Measurements from ENCODE around the gene TMEM108. TPM values are rescaled to one million over a fixed set of nuclear protein-coding genes. Genes with fewer than 3 reads are reported as not detected.

Gene TMEM108
- polyA plus RNA-seq, 1 donor (not counting 4 experiments of a cell fraction or from before 2014, with no cell fraction given) = not detected

- Histone ChIP-seq H3K9me3 (ENCODE audit: control insufficient read depth, low read depth, low read length) (no peaks in the 10 kb centered on the region), H4K20me1 (ENCODE audit: control insufficient read depth, extremely low read depth, insufficient read depth, low read length) (no peaks in the 10 kb centered on the region), H2AFZ (ENCODE audit: control insufficient read depth, low read length) (no peak overlapping the region), H3K27me3 (ENCODE audit: control insufficient read depth, extremely low read depth, insufficient read depth, low read length) (peaks cover 32% of the 10 kb centered on the region), H3K9me1 (ENCODE audit: control insufficient read depth, extremely low read depth, insufficient read depth, low read length) (no peaks in the 10 kb centered on the region), H3K4me2 (ENCODE audit: control insufficient read depth, extremely low read depth, insufficient read depth, low read depth, low read length) (no peak overlapping the region), H3K27ac (ENCODE audit: control insufficient read depth, insufficient read depth, low read length) (no peak overlapping the region), H3K4me3 (ENCODE audit: control insufficient read depth in 2 of 3, extremely low read depth in 1 of 3, insufficient read depth in 2 of 3, low read depth in 1 of 3, low read length in 3 of 3) (no peak overlapping the region), H3K79me2 (ENCODE audit: control insufficient read depth, insufficient read depth, low read length) (no peaks in the 10 kb centered on the region), H3K9ac (ENCODE audit: control insufficient read depth, extremely low read depth, insufficient read depth, low read length) (no peak overlapping the region), H3K4me1 (ENCODE audit: control insufficient read depth, extremely low read depth, insufficient read depth, low read length) (no peaks in the 10 kb centered on the region), H3K36me3 (ENCODE audit: control insufficient read depth in 2 of 2, extremely low read depth in 1 of 2, insufficient read depth in 2 of 2, low read length in 2 of 2) (no peaks in the 10 kb centered on the region)
- DNase-seq (ENCODE audit: low read depth, low spot score) (no peak), FAIRE-seq (no peak)
- TF ChIP-seq CTCF (optimal IDR thresholded peaks at IDR 0.05 in 1 of 3, IDR thresholded peaks at IDR 0.05 in 1 of 3, conservative IDR thresholded peaks at IDR 0.05 in 1 of 3; ENCODE audit: extremely low read depth in 1 of 3, insufficient read depth in 2 of 3, low read length in 3 of 3) (no peak), EZH2 (IDR thresholded peaks at IDR 0.05; ENCODE audit: low read length) (no peak)
- dilution Hi-C loops (cut with MboI; ENCODE audit: extremely low pct_ligation_motif_present, low sequenced_read_pairs) = no loop called here
These were observed 3.3 kb downstream of the TMEM108 start for GRCh38 chr3:133041524-133041829.

GRCh38 chr3:133042778-133043177 is 4.6 kb downstream of the TMEM108 start:
- Histone ChIP-seq H3K9me1 (ENCODE audit: control insufficient read depth, extremely low read depth, insufficient read depth, low read length) (no peaks in the 10 kb centered on the region), H3K4me2 (ENCODE audit: control insufficient read depth, extremely low read depth, insufficient read depth, low read depth, low read length) (no peak overlapping the region), H3K9me3 (ENCODE audit: control insufficient read depth, low read depth, low read length) (no peaks in the 10 kb centered on the region), H3K36me3 (ENCODE audit: control insufficient read depth in 2 of 2, extremely low read depth in 1 of 2, insufficient read depth in 2 of 2, low read length in 2 of 2) (no peaks in the 10 kb centered on the region), H2AFZ (ENCODE audit: control insufficient read depth, low read length) (no peak overlapping the region), H3K9ac (ENCODE audit: control insufficient read depth, extremely low read depth, insufficient read depth, low read length) (no peak overlapping the region), H3K79me2 (ENCODE audit: control insufficient read depth, insufficient read depth, low read length) (no peaks in the 10 kb centered on the region), H3K4me1 (ENCODE audit: control insufficient read depth, extremely low read depth, insufficient read depth, low read length) (no peaks in the 10 kb centered on the region), H3K27me3 (ENCODE audit: control insufficient read depth, extremely low read depth, insufficient read depth, low read length) (peaks cover 20% of the 10 kb centered on the region), H4K20me1 (ENCODE audit: control insufficient read depth, extremely low read depth, insufficient read depth, low read length) (no peaks in the 10 kb centered on the region), H3K4me3 (ENCODE audit: control insufficient read depth in 2 of 3, extremely low read depth in 1 of 3, insufficient read depth in 2 of 3, low read depth in 1 of 3, low read length in 3 of 3) (no peak overlapping the region), H3K27ac (ENCODE audit: control insufficient read depth, insufficient read depth, low read length) (no peak overlapping the region)
- FAIRE-seq (no peak), DNase-seq (ENCODE audit: low read depth, low spot score) (no peak)
- dilution Hi-C loops (cut with MboI; ENCODE audit: extremely low pct_ligation_motif_present, low sequenced_read_pairs) = no loop called here
- TF ChIP-seq EZH2 (IDR thresholded peaks at IDR 0.05; ENCODE audit: low read length) (no peak), CTCF (optimal IDR thresholded peaks at IDR 0.05 in 1 of 3, IDR thresholded peaks at IDR 0.05 in 1 of 3, conservative IDR thresholded peaks at IDR 0.05 in 1 of 3; ENCODE audit: extremely low read depth in 1 of 3, insufficient read depth in 2 of 3, low read length in 3 of 3) (no peak)

Measured in keratinocyte (primary cell).